HCT116 (cell line): ENCODE data around the gene S100PBP.

ENCODE experiments used
- CEBPB ChIP-seq: IDR thresholded peaks from 2 replicates; pipeline ENCODE4 v1.6.1; 2012; ENCODE audit warnings: low read depth
- CTCF ChIP-seq, 3 experiments: fragments of 200-600 bp in 1 of 3; sonication (generic) in 1 of 3; IDR thresholded peaks in 2 of 3; conservative IDR thresholded peaks in 1 of 3; 2 replicates each; pipeline ENCODE4 v1.5.1; 2012 to 2017; ENCODE audit warnings: low read depth in 2 of 3, low read length in 2 of 3, antibody characterized with exemption in 1 of 3, borderline replicate concordance in 1 of 3, control low read depth in 1 of 3, mild to moderate bottlenecking in 1 of 3, mixed read lengths in 1 of 3, mixed run types in 1 of 3, moderate library complexity in 1 of 3; ENCODE audit not compliant: insufficient read depth in 1 of 3
- EZH2 ChIP-seq: fragments of 200-600 bp; sonication (generic); IDR thresholded peaks from 2 replicates; pipeline ENCODE4 v1.6.1; 2017; ENCODE audit warnings: antibody characterized with exemption, mixed run types
- POLR2A ChIP-seq: IDR thresholded peaks from 2 replicates; pipeline ENCODE4 v1.7.0; 2011; ENCODE audit warnings: borderline replicate concordance; ENCODE audit not compliant: insufficient read depth, insufficient read length; ENCODE audit errors: extremely low read depth
- POLR2AphosphoS5 ChIP-seq: IDR thresholded peaks from 2 replicates; pipeline ENCODE4 v1.6.1; 2011; ENCODE audit warnings: mild to moderate bottlenecking, low read depth, low read length, moderate library complexity
- RAD21 ChIP-seq: IDR thresholded peaks from 2 replicates; pipeline ENCODE4 v1.6.1; 2012; ENCODE audit warnings: low read depth, mild to moderate bottlenecking
- SP1 ChIP-seq: IDR thresholded peaks from 2 replicates; pipeline ENCODE4 v1.6.1; 2012; ENCODE audit warnings: low read depth

DNA sequence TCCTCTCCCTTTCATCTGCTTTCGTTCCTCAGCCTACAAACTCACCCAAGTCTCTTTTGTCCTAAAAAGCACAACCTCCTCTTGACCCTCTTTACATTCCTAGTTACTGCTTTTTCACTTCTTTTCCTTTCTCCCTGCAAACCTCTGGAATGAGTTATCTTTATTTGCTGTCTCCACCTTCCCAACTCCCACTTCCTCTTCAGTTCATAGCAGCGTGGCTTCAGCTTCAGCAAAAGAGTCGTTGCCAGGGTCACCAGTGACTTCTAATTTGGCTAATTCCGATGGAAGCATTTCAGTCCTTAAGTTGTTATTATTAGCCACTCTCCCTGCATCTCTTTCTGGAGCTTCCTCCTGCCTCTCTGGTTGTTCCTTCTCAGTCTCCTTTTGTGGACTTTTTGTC, 90.0 kb downstream of the S100PBP start:
- no peak for TF ChIP-seq RAD21
- TF ChIP-seq CEBPB, result no peak
- no peak for TF ChIP-seq CTCF (IDR thresholded peaks at IDR 0.05 in 2 of 3, conservative IDR thresholded peaks at IDR 0.05 in 1 of 3; ENCODE audit: borderline replicate concordance in 1 of 3, insufficient read depth in 1 of 3, low read depth in 2 of 3, low read length in 2 of 3)
- no peak for TF ChIP-seq SP1
- TF ChIP-seq EZH2, result no peak
- no peak for TF ChIP-seq POLR2AphosphoS5
- TF ChIP-seq POLR2A, result no peak
